K562 (cell line): ENCODE measurements around the gene TP53TG5. TPM values are rescaled to one million over a fixed set of nuclear protein-coding genes. Genes with fewer than 3 reads are reported as not detected.

Experiments used
- BCOR ChIP-seq: fragments of 450-650 bp; IDR thresholded peaks from 2 replicates; pipeline ENCODE4 v1.6.1; 2016
- EP400 ChIP-seq: fragments of 450-650 bp; IDR thresholded peaks from 2 replicates; pipeline ENCODE4 v1.6.1; 2017; ENCODE audit warnings: antibody characterized with exemption, mild to moderate bottlenecking, moderate library complexity
- ETV5 ChIP-seq: sonication (generic); formaldehyde crosslinking; IDR thresholded peaks from 2 replicates; pipeline ENCODE4 v1.4.0; 2020; ENCODE audit warnings: low read depth, mild to moderate bottlenecking, missing genetic modification reagents
- GABPA ChIP-seq: fragments of 200-800 bp; sonication (Bioruptor generic); conservative IDR thresholded peaks from 2 replicates; pipeline ENCODE4 v1.6.1; 2016; ENCODE audit warnings: low read depth, missing genetic modification characterization, missing compliant biosample characterization
- GABPB1 ChIP-seq: sonication (generic); formaldehyde crosslinking; IDR thresholded peaks from 2 replicates; pipeline ENCODE4 v1.8.0; 2022; ENCODE audit warnings: mild to moderate bottlenecking, missing genetic modification reagents
- JUN ChIP-seq, 2 experiments: sonication (generic) in 1 of 2; formaldehyde crosslinking in 1 of 2; IDR thresholded peaks; 2 replicates each; pipeline versions ENCODE4 v1.6.1 to v1.8.0; 2012 to 2022; ENCODE audit warnings: borderline replicate concordance in 2 of 2, mild to moderate bottlenecking in 2 of 2, improper control_type of control experiment in 1 of 2, low read depth in 1 of 2, low read length in 1 of 2, missing genetic modification reagents in 1 of 2
- MBD2 ChIP-seq: sonication (generic); IDR thresholded peaks from 2 replicates; pipeline ENCODE4 v1.6.1; 2016; ENCODE audit warnings: low read depth, borderline replicate concordance
- RBM15 ChIP-seq: fragments of 200-400 bp; formaldehyde crosslinking; IDR thresholded peaks from 2 replicates; pipeline ENCODE4 v1.6.1; 2018; ENCODE audit warnings: mild to moderate bottlenecking, low read length, moderate library complexity; ENCODE audit not compliant: insufficient read depth
- polyA plus RNA-seq, 8 experiments: library from polyadenylated mRNA; depleted of rRNA in 4 of 8; stranded (reverse) in 5 of 8; unstranded in 3 of 8; fragments of >200 nt; fragmentation: Nextera tagmentation in 2 of 8; fragmentation: Illumina TruSeq in 1 of 8; extraction: Ambion mirVana in 2 of 8; extraction: Trizol in 1 of 8; gene quantifications; 2 replicates each; pipeline versions ENCODE4 v1.2.1 to v1.2.3, GENCODE V29; 2011 to 2014; ENCODE audit warnings: inconsistent platforms in 1 of 8, missing spikeins in 1 of 8
- total RNA-seq, 7 experiments: library from RNA; depleted of rRNA in 6 of 7; stranded (reverse); fragments of >200 nt in 6 of 7; fragmentation: Illumina TruSeq in 2 of 7; extraction: Trizol in 2 of 7; gene quantifications; 2 replicates each; pipeline versions ENCODE4 v1.2.1 to v1.2.3, GENCODE V29; 2011 to 2021; ENCODE audit warnings: low replicate concordance in 1 of 7
- TF ChIP-seq, protein P1 (sequence below): fragments of 250-450 bp; sonication (Bioruptor Pico); IDR thresholded peaks from 2 replicates; pipeline ENCODE4 v1.4.0; 2020; ENCODE audit warnings: mild to moderate bottlenecking, moderate library complexity
- TF ChIP-seq, protein P2 (sequence below): sonication (generic); formaldehyde crosslinking; IDR thresholded peaks from 2 replicates; pipeline ENCODE4 v1.8.0; 2022; ENCODE audit warnings: mild to moderate bottlenecking, low read depth, missing genetic modification reagents
- TF ChIP-seq, protein P3 (sequence below): fragments of 150-350 bp; IDR thresholded peaks from 2 replicates; pipeline ENCODE4 v1.6.1; 2014; ENCODE audit warnings: low read depth, mild to moderate bottlenecking, low read length, borderline replicate concordance
- TF ChIP-seq, protein P4 (sequence below): fragments of 450-650 bp; IDR thresholded peaks from 2 replicates; pipeline ENCODE4 v1.6.1; 2016; ENCODE audit warnings: antibody characterized with exemption
- TF ChIP-seq, protein P5 (sequence below): conservative IDR thresholded peaks from 2 replicates; pipeline ENCODE4 v1.6.1; 2011; ENCODE audit warnings: low read depth, mild to moderate bottlenecking, low read length; ENCODE audit not compliant: control insufficient read depth

Gene TP53TG5
- total and polyA plus RNA-seq, 9 of the 15 experiments (the other 6 are each of a cell fraction or from before 2014, with no cell fraction given) = 0.04 to 0.05 (median 0.04) TPM; not detected in 6

DNA sequence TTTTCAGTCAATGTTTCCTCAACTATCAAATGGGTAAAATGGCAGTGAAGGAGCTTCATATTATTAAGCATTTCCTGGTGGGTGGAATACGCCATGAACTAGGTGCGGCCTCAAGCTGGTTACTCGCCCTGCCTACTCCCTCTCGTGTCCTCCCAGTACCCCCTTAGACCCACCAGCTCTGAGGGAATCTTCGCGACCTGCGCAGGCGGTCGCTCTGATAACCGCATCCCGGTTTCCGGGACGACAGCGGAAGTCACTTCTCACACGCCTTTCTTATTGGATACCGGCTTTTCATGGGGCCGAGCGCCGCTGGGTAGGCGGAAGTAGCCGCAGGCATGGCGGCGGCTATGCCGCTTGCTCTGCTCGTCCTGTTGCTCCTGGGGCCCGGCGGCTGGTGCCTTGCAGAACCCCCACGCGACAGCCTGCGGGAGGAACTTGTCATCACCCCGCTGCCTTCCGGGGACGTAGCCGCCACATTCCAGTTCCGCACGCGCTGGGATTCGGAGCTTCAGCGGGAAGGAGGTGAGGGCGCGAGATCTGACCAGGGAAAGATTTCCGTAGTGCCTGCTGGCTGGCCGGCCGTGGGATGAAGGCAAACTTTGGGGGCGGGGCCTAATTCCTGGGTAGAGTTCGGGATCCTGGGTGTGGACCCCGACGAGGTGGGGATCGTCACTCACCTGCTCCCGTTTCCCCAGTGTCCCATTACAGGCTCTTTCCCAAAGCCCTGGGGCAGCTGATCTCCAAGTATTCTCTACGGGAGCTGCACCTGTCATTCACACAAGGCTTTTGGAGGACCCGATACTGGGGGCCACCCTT is 37.9 kb upstream of the TP53TG5 start, which contains the start of gene PIGT (continued):
- TF ChIP-seq JUN (IDR thresholded peaks at IDR 0.05; ENCODE audit: borderline replicate concordance, low read depth, low read length) (no peak), JUN (CRISPR knock-in tag; IDR thresholded peaks at IDR 0.05; ENCODE audit: borderline replicate concordance) (peak; percentile 21; the same call in 1 of the 2 replicates), BCOR (no peak), GABPB1 (peak; percentile 89), EP400 (peak; percentile 85), RBM15 (no peak), MBD2 (peak; percentile 82), ETV5 (CRISPR knock-in tag) (peak; percentile 75; the same call in 1 of the 2 replicates), GABPA (tag) (peak; percentile 97)
- TF ChIP-seq, protein P1, sequence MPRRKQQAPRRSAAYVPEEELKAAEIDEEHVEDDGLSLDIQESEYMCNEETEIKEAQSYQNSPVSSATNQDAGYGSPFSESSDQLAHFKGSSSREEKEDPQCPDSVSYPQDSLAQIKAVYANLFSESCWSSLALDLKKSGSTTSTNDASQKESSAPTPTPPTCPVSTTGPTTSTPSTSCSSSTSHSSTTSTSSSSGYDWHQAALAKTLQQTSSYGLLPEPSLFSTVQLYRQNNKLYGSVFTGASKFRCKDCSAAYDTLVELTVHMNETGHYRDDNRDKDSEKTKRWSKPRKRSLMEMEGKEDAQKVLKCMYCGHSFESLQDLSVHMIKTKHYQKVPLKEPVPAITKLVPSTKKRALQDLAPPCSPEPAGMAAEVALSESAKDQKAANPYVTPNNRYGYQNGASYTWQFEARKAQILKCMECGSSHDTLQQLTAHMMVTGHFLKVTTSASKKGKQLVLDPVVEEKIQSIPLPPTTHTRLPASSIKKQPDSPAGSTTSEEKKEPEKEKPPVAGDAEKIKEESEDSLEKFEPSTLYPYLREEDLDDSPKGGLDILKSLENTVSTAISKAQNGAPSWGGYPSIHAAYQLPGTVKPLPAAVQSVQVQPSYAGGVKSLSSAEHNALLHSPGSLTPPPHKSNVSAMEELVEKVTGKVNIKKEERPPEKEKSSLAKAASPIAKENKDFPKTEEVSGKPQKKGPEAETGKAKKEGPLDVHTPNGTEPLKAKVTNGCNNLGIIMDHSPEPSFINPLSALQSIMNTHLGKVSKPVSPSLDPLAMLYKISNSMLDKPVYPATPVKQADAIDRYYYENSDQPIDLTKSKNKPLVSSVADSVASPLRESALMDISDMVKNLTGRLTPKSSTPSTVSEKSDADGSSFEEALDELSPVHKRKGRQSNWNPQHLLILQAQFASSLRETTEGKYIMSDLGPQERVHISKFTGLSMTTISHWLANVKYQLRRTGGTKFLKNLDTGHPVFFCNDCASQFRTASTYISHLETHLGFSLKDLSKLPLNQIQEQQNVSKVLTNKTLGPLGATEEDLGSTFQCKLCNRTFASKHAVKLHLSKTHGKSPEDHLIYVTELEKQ (CRISPR knock-in tag) = no peak
- TF ChIP-seq, protein P2, sequence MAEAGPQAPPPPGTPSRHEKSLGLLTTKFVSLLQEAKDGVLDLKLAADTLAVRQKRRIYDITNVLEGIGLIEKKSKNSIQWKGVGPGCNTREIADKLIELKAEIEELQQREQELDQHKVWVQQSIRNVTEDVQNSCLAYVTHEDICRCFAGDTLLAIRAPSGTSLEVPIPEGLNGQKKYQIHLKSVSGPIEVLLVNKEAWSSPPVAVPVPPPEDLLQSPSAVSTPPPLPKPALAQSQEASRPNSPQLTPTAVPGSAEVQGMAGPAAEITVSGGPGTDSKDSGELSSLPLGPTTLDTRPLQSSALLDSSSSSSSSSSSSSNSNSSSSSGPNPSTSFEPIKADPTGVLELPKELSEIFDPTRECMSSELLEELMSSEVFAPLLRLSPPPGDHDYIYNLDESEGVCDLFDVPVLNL (CRISPR knock-in tag) = no peak
- TF ChIP-seq, protein P3, sequence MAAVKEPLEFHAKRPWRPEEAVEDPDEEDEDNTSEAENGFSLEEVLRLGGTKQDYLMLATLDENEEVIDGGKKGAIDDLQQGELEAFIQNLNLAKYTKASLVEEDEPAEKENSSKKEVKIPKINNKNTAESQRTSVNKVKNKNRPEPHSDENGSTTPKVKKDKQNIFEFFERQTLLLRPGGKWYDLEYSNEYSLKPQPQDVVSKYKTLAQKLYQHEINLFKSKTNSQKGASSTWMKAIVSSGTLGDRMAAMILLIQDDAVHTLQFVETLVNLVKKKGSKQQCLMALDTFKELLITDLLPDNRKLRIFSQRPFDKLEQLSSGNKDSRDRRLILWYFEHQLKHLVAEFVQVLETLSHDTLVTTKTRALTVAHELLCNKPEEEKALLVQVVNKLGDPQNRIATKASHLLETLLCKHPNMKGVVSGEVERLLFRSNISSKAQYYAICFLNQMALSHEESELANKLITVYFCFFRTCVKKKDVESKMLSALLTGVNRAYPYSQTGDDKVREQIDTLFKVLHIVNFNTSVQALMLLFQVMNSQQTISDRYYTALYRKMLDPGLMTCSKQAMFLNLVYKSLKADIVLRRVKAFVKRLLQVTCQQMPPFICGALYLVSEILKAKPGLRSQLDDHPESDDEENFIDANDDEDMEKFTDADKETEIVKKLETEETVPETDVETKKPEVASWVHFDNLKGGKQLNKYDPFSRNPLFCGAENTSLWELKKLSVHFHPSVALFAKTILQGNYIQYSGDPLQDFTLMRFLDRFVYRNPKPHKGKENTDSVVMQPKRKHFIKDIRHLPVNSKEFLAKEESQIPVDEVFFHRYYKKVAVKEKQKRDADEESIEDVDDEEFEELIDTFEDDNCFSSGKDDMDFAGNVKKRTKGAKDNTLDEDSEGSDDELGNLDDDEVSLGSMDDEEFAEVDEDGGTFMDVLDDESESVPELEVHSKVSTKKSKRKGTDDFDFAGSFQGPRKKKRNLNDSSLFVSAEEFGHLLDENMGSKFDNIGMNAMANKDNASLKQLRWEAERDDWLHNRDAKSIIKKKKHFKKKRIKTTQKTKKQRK = peak; percentile 35; the same call in 1 of the 2 replicates
- TF ChIP-seq, protein P4, sequence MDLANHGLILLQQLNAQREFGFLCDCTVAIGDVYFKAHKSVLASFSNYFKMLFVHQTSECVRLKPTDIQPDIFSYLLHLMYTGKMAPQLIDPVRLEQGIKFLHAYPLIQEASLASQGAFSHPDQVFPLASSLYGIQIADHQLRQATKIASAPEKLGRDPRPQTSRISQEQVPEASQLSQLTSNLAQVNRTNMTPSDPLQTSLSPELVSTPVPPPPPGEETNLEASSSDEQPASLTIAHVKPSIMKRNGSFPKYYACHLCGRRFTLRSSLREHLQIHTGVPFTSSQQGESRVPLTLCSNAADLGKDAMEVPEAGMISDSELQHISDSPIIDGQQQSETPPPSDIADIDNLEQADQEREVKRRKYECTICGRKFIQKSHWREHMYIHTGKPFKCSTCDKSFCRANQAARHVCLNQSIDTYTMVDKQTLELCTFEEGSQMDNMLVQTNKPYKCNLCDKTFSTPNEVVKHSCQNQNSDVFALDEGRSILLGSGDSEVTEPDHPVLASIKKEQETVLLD = peak; percentile 87; the same call in 1 of the 2 replicates
- TF ChIP-seq, protein P5, sequence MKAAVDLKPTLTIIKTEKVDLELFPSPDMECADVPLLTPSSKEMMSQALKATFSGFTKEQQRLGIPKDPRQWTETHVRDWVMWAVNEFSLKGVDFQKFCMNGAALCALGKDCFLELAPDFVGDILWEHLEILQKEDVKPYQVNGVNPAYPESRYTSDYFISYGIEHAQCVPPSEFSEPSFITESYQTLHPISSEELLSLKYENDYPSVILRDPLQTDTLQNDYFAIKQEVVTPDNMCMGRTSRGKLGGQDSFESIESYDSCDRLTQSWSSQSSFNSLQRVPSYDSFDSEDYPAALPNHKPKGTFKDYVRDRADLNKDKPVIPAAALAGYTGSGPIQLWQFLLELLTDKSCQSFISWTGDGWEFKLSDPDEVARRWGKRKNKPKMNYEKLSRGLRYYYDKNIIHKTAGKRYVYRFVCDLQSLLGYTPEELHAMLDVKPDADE = peak; percentile 76
